Keratinocyte (primary cell): ENCODE data around the gene MCM6. TPM values are rescaled to one million over a fixed set of nuclear protein-coding genes. Genes with fewer than 3 reads are reported as not detected.

Source experiments
- DNase-seq: peaks from one replicate; pipeline ENCODE4 v3.0.0-alpha.2; 2011; ENCODE audit warnings: low read depth, missing footprints, low spot score
- FAIRE-seq: peaks from 2 replicates; lab custom pipeline; 2011; peaks lifted over from hg19 to GRCh38; lab: Jason Lieb, UNC
- H2AFZ ChIP-seq: 2 replicates; pipeline ENCODE4 v1.6.0; 2012; ENCODE audit warnings: low read length, control low read depth, inconsistent platforms; ENCODE audit not compliant: control insufficient read depth
- H3K27ac ChIP-seq: 2 replicates; pipeline ENCODE4 v1.5.1; 2011; ENCODE audit warnings: low read length; ENCODE audit not compliant: control insufficient read depth, insufficient read depth
- H3K27me3 ChIP-seq: 3 replicates; pipeline ENCODE4 v1.6.0; 2011; ENCODE audit warnings: low read length; ENCODE audit not compliant: control insufficient read depth, insufficient read depth; ENCODE audit errors: extremely low read depth
- H3K36me3 ChIP-seq, 2 experiments: 2 replicates in 1 of 2; 3 replicates in 1 of 2; pipeline ENCODE4 v1.5.1; 2011; ENCODE audit warnings: low read length in 2 of 2, mild to moderate bottlenecking in 1 of 2; ENCODE audit not compliant: control insufficient read depth in 2 of 2, insufficient read depth in 2 of 2; ENCODE audit errors: extremely low read depth in 1 of 2
- H3K4me1 ChIP-seq: 3 replicates; pipeline ENCODE4 v1.5.1; 2011; ENCODE audit warnings: low read length; ENCODE audit not compliant: control insufficient read depth, insufficient read depth; ENCODE audit errors: extremely low read depth
- H3K4me2 ChIP-seq: 3 replicates; pipeline ENCODE4 v1.6.0; 2011; ENCODE audit warnings: low read depth, low read length; ENCODE audit not compliant: control insufficient read depth, insufficient read depth; ENCODE audit errors: extremely low read depth
- H3K4me3 ChIP-seq, 3 experiments: fragments of 200-600 bp in 1 of 3; sonication (generic) in 1 of 3; 2 replicates in 2 of 3; 3 replicates in 1 of 3; pipeline ENCODE4 v1.5.1; 2011 to 2016; ENCODE audit warnings: low read length in 3 of 3, mild to moderate bottlenecking in 3 of 3, control low read depth in 2 of 3, inconsistent platforms in 1 of 3, low read depth in 1 of 3, mixed read lengths in 1 of 3, mixed run types in 1 of 3, moderate library complexity in 1 of 3; ENCODE audit not compliant: control insufficient read depth in 2 of 3, insufficient read depth in 2 of 3; ENCODE audit errors: extremely low read depth in 1 of 3
- H3K79me2 ChIP-seq: 2 replicates; pipeline ENCODE4 v1.6.0; 2012; ENCODE audit warnings: low read length; ENCODE audit not compliant: control insufficient read depth, insufficient read depth
- H3K9ac ChIP-seq: 3 replicates; pipeline ENCODE4 v1.6.0; 2011; ENCODE audit warnings: low read length; ENCODE audit not compliant: control insufficient read depth, insufficient read depth; ENCODE audit errors: extremely low read depth
- H3K9me1 ChIP-seq: 3 replicates; pipeline ENCODE4 v1.6.0; 2011; ENCODE audit warnings: low read length; ENCODE audit not compliant: control insufficient read depth, insufficient read depth; ENCODE audit errors: extremely low read depth
- H3K9me3 ChIP-seq: 2 replicates; pipeline ENCODE4 v1.5.1; 2012; ENCODE audit warnings: low read depth, low read length; ENCODE audit not compliant: control insufficient read depth
- H4K20me1 ChIP-seq: 3 replicates; pipeline ENCODE4 v1.6.0; 2011; ENCODE audit warnings: low read length; ENCODE audit not compliant: control insufficient read depth, insufficient read depth; ENCODE audit errors: extremely low read depth
- CTCF ChIP-seq, 3 experiments: IDR thresholded peaks in 1 of 3; conservative IDR thresholded peaks in 1 of 3; optimal IDR thresholded peaks in 1 of 3; 2 replicates in 2 of 3; 3 replicates in 1 of 3; pipeline versions ENCODE3 to v1.5.1; 2011; ENCODE audit warnings: low read length in 3 of 3, mild to moderate bottlenecking in 3 of 3, moderate library complexity in 2 of 3, control low read depth in 1 of 3, inconsistent platforms in 1 of 3; ENCODE audit not compliant: insufficient read depth in 2 of 3; ENCODE audit errors: extremely low read depth in 1 of 3
- EZH2 ChIP-seq: IDR thresholded peaks from one replicate; pipeline ENCODE4 v1.6.1; 2012; ENCODE audit warnings: inconsistent platforms, mild to moderate bottlenecking, low read length, moderate library complexity
- dilution Hi-C: fragments of 300-500 bp; cut with MboI; formaldehyde crosslinking; loops from one replicate; pipeline ENCODE4 v1.7.0; 2020; ENCODE audit warnings: low sequenced_read_pairs; ENCODE audit not compliant: extremely low pct_ligation_motif_present
- polyA plus RNA-seq, 5 experiments: library from polyadenylated mRNA; depleted of rRNA in 3 of 5; stranded (reverse) in 3 of 5; stranded (forward) in 1 of 5; unstranded in 1 of 5; fragments of >200 nt; gene quantifications; 1 replicate in 1 of 5; 2 replicates in 3 of 5; 3 replicates in 1 of 5; pipeline versions ENCODE4 v1.2.1 to v1.2.3, GENCODE V29; 2011 to 2012; ENCODE audit warnings: missing spikeins in 2 of 5, low read depth in 1 of 5, low replicate concordance in 1 of 5

MCM6 gene
- polyA plus RNA-seq, 1 donor (not counting 4 experiments of a cell fraction or from before 2014, with no cell fraction given) = 23.2 TPM

DNA sequence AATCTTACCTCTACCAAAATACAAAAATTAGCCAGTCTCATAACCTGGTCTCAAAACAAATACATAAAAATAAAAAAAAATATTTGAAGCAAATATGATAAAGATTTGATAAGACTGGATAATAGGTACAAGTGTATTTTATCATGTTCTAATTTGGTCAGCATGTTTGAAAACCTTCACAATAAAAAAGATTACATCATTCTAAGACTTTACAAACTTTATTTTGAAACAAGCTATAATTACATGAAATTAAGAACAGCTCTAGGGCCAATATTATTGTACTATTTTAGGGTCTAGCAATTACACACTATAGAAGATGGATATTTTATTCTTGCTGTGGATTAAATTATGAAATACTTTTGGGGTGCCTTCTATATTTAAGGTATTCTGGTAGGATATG is 29.4 kb upstream of the MCM6 start:
- H3K4me1 ChIP-seq = no peaks in the 10 kb centered on the region
- no peak for FAIRE-seq

GRCh38 chr2:135904341-135904989 is 28.2 kb upstream of the MCM6 start:
- Histone ChIP-seq H3K27ac (no peak overlapping the region), H4K20me1 (no peaks in the 10 kb centered on the region), H3K27me3 (no peaks in the 10 kb centered on the region), H3K9ac (no peak overlapping the region), H3K9me1 (no peaks in the 10 kb centered on the region), H3K79me2 (no peaks in the 10 kb centered on the region), H3K4me1 (no peaks in the 10 kb centered on the region), H3K9me3 (no peaks in the 10 kb centered on the region), H3K4me3 (no peak overlapping the region), H3K36me3 (no peaks in the 10 kb centered on the region), H3K4me2 (no peak overlapping the region), H2AFZ (no peak overlapping the region)
- DNase-seq (no peak), FAIRE-seq (no peak)
- TF ChIP-seq CTCF (optimal IDR thresholded peaks at IDR 0.05 in 1 of 3, IDR thresholded peaks at IDR 0.05 in 1 of 3, conservative IDR thresholded peaks at IDR 0.05 in 1 of 3; ENCODE audit: extremely low read depth in 1 of 3, insufficient read depth in 2 of 3, low read length in 3 of 3) (no peak), EZH2 (no peak)
- dilution Hi-C loops = no loop called here

More for the DNA sequence above, 29.4 kb upstream of the MCM6 start:
- Histone ChIP-seq H2AFZ (no peak overlapping the region), H3K36me3 (peaks cover 0 to under 1% of the 10 kb centered on the region in 2 experiments), H3K27ac (no peak overlapping the region), H3K4me3 (no peak overlapping the region), H3K9me1 (no peaks in the 10 kb centered on the region), H3K9me3 (no peaks in the 10 kb centered on the region), H3K4me2 (no peak overlapping the region), H3K27me3 (no peaks in the 10 kb centered on the region), H4K20me1 (no peaks in the 10 kb centered on the region), H3K9ac (no peak overlapping the region), H3K79me2 (no peaks in the 10 kb centered on the region)
- dilution Hi-C loops = no loop called here
- no peak for DNase-seq
- TF ChIP-seq CTCF (optimal IDR thresholded peaks at IDR 0.05 in 1 of 3, IDR thresholded peaks at IDR 0.05 in 1 of 3, conservative IDR thresholded peaks at IDR 0.05 in 1 of 3; ENCODE audit: extremely low read depth in 1 of 3, insufficient read depth in 2 of 3, low read length in 3 of 3) = no peak
- no peak for TF ChIP-seq EZH2
